ENCODE measurements around the gene DIAPH2. TPM values are rescaled to one million over a fixed set of nuclear protein-coding genes. Genes with fewer than 3 reads are reported as not detected.

DIAPH2 gene
- total RNA-seq, 2 donors from 2014 or later = 29.7 to 31.7 TPM

- no peak for ATAC-seq
- no peaks in the 10 kb centered on the region for H3K9me3 Mint-ChIP-seq
- H3K4me1 Mint-ChIP-seq (ENCODE audit: low read depth in 2 of 2) = peaks cover 0 to 9% of the 10 kb centered on the region in 2 donors
- no peak overlapping the region for H3K27ac Mint-ChIP-seq
- no peak overlapping the region for H3K4me3 Mint-ChIP-seq
- no peaks in the 10 kb centered on the region for H3K36me3 Mint-ChIP-seq
- no peaks in the 10 kb centered on the region for H3K27me3 Mint-ChIP-seq
- DNase-seq (ENCODE audit: low spot score) = no peak
These were observed 176.6 kb downstream of the DIAPH2 start for GRCh38 chrX:96861218-96861617.

GRCh38 chrX:96861661-96862060, 177.0 kb downstream of the DIAPH2 start:
- Mint-ChIP-seq H3K9me3 (no peaks in the 10 kb centered on the region), H3K27ac (no peak overlapping the region), H3K4me3 (no peak overlapping the region), H3K36me3 (no peaks in the 10 kb centered on the region), H3K27me3 (no peaks in the 10 kb centered on the region), H3K4me1 (ENCODE audit: low read depth in 2 of 2) (peaks cover 0 to 9% of the 10 kb centered on the region in 2 donors)
- DNase-seq (ENCODE audit: low spot score) = no peak
- no peak for ATAC-seq

GRCh38 chrX:96883608-96884007, 199.0 kb downstream of the DIAPH2 start, which contains the start of gene RPA4:
Gene RPA4 (plus strand): TSS chrX:96883908. CDS start chrX:96884311, 403 bp downstream.
- Mint-ChIP-seq H3K27me3 (no peaks in the 10 kb centered on the region), H3K4me3 (no peak within 1 kb of the TSS), H3K4me1 (ENCODE audit: low read depth in 2 of 2) (no peaks in the 10 kb centered on the region), H3K36me3 (no peaks in the 10 kb centered on the region), H3K27ac (no peak within 1 kb of the TSS), H3K9me3 (no peaks in the 10 kb centered on the region)
- DNase-seq (ENCODE audit: low spot score) (no peak), ATAC-seq (no peak)

GRCh38 chrX:96884027-96884426, 199.4 kb downstream of the DIAPH2 start:
- H3K4me3 Mint-ChIP-seq = no peak overlapping the region
- DNase-seq (ENCODE audit: low spot score) (no peak), ATAC-seq (no peak)
- H3K4me1 Mint-ChIP-seq (ENCODE audit: low read depth in 2 of 2) = no peaks in the 10 kb centered on the region
- H3K9me3 Mint-ChIP-seq = no peaks in the 10 kb centered on the region
- H3K36me3 Mint-ChIP-seq = no peaks in the 10 kb centered on the region
- no peak overlapping the region for H3K27ac Mint-ChIP-seq
- H3K27me3 Mint-ChIP-seq = no peaks in the 10 kb centered on the region

GRCh38 chrX:96889726-96890125, 205.1 kb downstream of the DIAPH2 start:
- Mint-ChIP-seq H3K4me3 (no peak overlapping the region), H3K27me3 (no peaks in the 10 kb centered on the region), H3K27ac (no peak overlapping the region), H3K9me3 (no peaks in the 10 kb centered on the region), H3K36me3 (no peaks in the 10 kb centered on the region), H3K4me1 (ENCODE audit: low read depth in 2 of 2) (no peaks in the 10 kb centered on the region)
- ATAC-seq (no peak), DNase-seq (ENCODE audit: low spot score) (no peak)

GRCh38 chrX:96906741-96907140, 222.1 kb downstream of the DIAPH2 start:
- H3K4me1 Mint-ChIP-seq (ENCODE audit: low read depth in 2 of 2) = peaks cover 0 to 1% of the 10 kb centered on the region in 2 donors
- no peak for ATAC-seq
- no peak overlapping the region for H3K4me3 Mint-ChIP-seq
- H3K27ac Mint-ChIP-seq = no peak overlapping the region
- no peaks in the 10 kb centered on the region for H3K9me3 Mint-ChIP-seq
- DNase-seq (ENCODE audit: low spot score) = no peak
- H3K36me3 Mint-ChIP-seq = no peaks in the 10 kb centered on the region
- H3K27me3 Mint-ChIP-seq = peaks cover 0 to 2% of the 10 kb centered on the region in 2 donors

GRCh38 chrX:96907516-96908272, 223.1 kb downstream of the DIAPH2 start:
- ATAC-seq = no peak
- Mint-ChIP-seq H3K36me3 (no peaks in the 10 kb centered on the region), H3K27me3 (no peaks in the 10 kb centered on the region), H3K4me3 (no peak overlapping the region), H3K9me3 (no peaks in the 10 kb centered on the region), H3K4me1 (ENCODE audit: low read depth in 2 of 2) (no peaks in the 10 kb centered on the region), H3K27ac (no peak overlapping the region)
- DNase-seq (ENCODE audit: low spot score) = no peak

- ATAC-seq (no peak), DNase-seq (ENCODE audit: low spot score) (no peak)
- Mint-ChIP-seq H3K27me3 (no peaks in the 10 kb centered on the region), H3K9me3 (no peaks in the 10 kb centered on the region), H3K36me3 (no peaks in the 10 kb centered on the region), H3K27ac (no peak overlapping the region), H3K4me1 (ENCODE audit: low read depth in 2 of 2) (no peaks in the 10 kb centered on the region), H3K4me3 (no peak overlapping the region)
These were observed 224.6 kb downstream of the DIAPH2 start for GRCh38 chrX:96909291-96909690.

- Mint-ChIP-seq H3K4me3 (no peak overlapping the region), H3K4me1 (ENCODE audit: low read depth in 2 of 2) (no peaks in the 10 kb centered on the region), H3K9me3 (no peaks in the 10 kb centered on the region), H3K36me3 (no peaks in the 10 kb centered on the region), H3K27ac (no peak overlapping the region), H3K27me3 (no peaks in the 10 kb centered on the region)
- ATAC-seq (no peak), DNase-seq (ENCODE audit: low spot score) (no peak)
These were observed 234.2 kb downstream of the DIAPH2 start for GRCh38 chrX:96918864-96919263.

- no peak for ATAC-seq
- Mint-ChIP-seq H3K36me3 (no peaks in the 10 kb centered on the region), H3K4me1 (ENCODE audit: low read depth in 2 of 2) (no peaks in the 10 kb centered on the region), H3K9me3 (no peaks in the 10 kb centered on the region), H3K27me3 (no peaks in the 10 kb centered on the region), H3K4me3 (no peak overlapping the region), H3K27ac (no peak overlapping the region)
- no peak for DNase-seq (ENCODE audit: low spot score)
These were observed 235.0 kb downstream of the DIAPH2 start for GRCh38 chrX:96919672-96920071.

- H3K27me3 Mint-ChIP-seq = no peaks in the 10 kb centered on the region
- H3K9me3 Mint-ChIP-seq = peaks cover 4% of the 10 kb centered on the region
- ATAC-seq (no peak), DNase-seq (ENCODE audit: low spot score) (no peak)
- H3K27ac Mint-ChIP-seq = no peak overlapping the region
- peaks cover 7% of the 10 kb centered on the region for H3K36me3 Mint-ChIP-seq
- H3K4me3 Mint-ChIP-seq = no peak overlapping the region
- no peaks in the 10 kb centered on the region for H3K4me1 Mint-ChIP-seq (ENCODE audit: low read depth in 2 of 2)
These were observed 239.9 kb downstream of the DIAPH2 start for GRCh38 chrX:96924581-96924980.

GRCh38 chrX:96929036-96929435, 244.4 kb downstream of the DIAPH2 start:
- H3K27ac Mint-ChIP-seq = no peak overlapping the region
- H3K27me3 Mint-ChIP-seq = no peaks in the 10 kb centered on the region
- peaks cover 7% of the 10 kb centered on the region for H3K36me3 Mint-ChIP-seq
- no peak overlapping the region for H3K4me3 Mint-ChIP-seq
- peaks cover 4% of the 10 kb centered on the region for H3K9me3 Mint-ChIP-seq
- ATAC-seq (no peak), DNase-seq (ENCODE audit: low spot score) (no peak)
- H3K4me1 Mint-ChIP-seq (ENCODE audit: low read depth in 2 of 2) = no peaks in the 10 kb centered on the region

- ATAC-seq = no peak
- H3K36me3 Mint-ChIP-seq = peaks cover 25% of the 10 kb centered on the region
- H3K27ac Mint-ChIP-seq = no peak overlapping the region
- H3K9me3 Mint-ChIP-seq = peaks cover 7% of the 10 kb centered on the region
- DNase-seq (ENCODE audit: low spot score) = no peak
- H3K4me1 Mint-ChIP-seq (ENCODE audit: low read depth in 2 of 2) = peaks cover 0 to 2% of the 10 kb centered on the region in 2 donors
- H3K27me3 Mint-ChIP-seq = no peaks in the 10 kb centered on the region
- no peak overlapping the region for H3K4me3 Mint-ChIP-seq
These were observed 273.1 kb downstream of the DIAPH2 start for GRCh38 chrX:96957718-96958117.

- DNase-seq (ENCODE audit: low spot score) (no peak), ATAC-seq (no peak)
- Mint-ChIP-seq H3K27ac (no peak overlapping the region), H3K36me3 (peaks cover 14% of the 10 kb centered on the region), H3K4me3 (no peak overlapping the region), H3K9me3 (no peaks in the 10 kb centered on the region), H3K27me3 (peaks cover 0 to 2% of the 10 kb centered on the region in 2 donors), H3K4me1 (ENCODE audit: low read depth in 2 of 2) (peaks cover 0 to 5% of the 10 kb centered on the region in 2 donors)
These were observed 287.2 kb downstream of the DIAPH2 start for GRCh38 chrX:96971812-96972211.

- H3K4me3 Mint-ChIP-seq = no peak overlapping the region
- H3K4me1 Mint-ChIP-seq (ENCODE audit: low read depth in 2 of 2) = no peaks in the 10 kb centered on the region
- no peak for DNase-seq (ENCODE audit: low spot score)
- no peaks in the 10 kb centered on the region for H3K36me3 Mint-ChIP-seq
- H3K9me3 Mint-ChIP-seq = no peaks in the 10 kb centered on the region
- ATAC-seq = no peak
- H3K27ac Mint-ChIP-seq = no peak overlapping the region
- no peaks in the 10 kb centered on the region for H3K27me3 Mint-ChIP-seq
These were observed 294.3 kb downstream of the DIAPH2 start for GRCh38 chrX:96978906-96979305.

All from natural killer cell treated with Interleukin-12 subunit alpha and Interleukin-12 subunit beta and Interleukin-15 and Interleukin-18, amount 100 ng/mL, for 72 hours (primary cell).